AG09309 (cell line): ENCODE results near the gene SULT1E1.

ENCODE experiments used
- DNase-seq: peaks from one replicate; pipeline ENCODE4 v3.0.0-alpha.2; 2010; ENCODE audit warnings: low read depth
- H3K4me3 ChIP-seq: 2 replicates; pipeline ENCODE4 v1.5.1; 2011; ENCODE audit warnings: mild to moderate bottlenecking, low read depth, low read length, moderate library complexity; ENCODE audit not compliant: control insufficient read depth
- CTCF ChIP-seq: IDR thresholded peaks from 2 replicates; pipeline ENCODE4 v1.5.1; 2011; ENCODE audit warnings: mild to moderate bottlenecking, low read depth, low read length, inconsistent platforms; ENCODE audit not compliant: insufficient read depth, control insufficient read depth; ENCODE audit errors: missing control alignments

The SULT1E1 gene

GRCh38 chr4:69874507-69874906 lies 14.6 kb upstream of the SULT1E1 start:
- no peak for TF ChIP-seq CTCF
- DNase-seq, result no peak
- H3K4me3 ChIP-seq, result no peak overlapping the region

GRCh38 chr4:69861756-69862155 lies 1.8 kb upstream of the SULT1E1 start:
- TF ChIP-seq CTCF, result no peak
- H3K4me3 ChIP-seq, result no peak overlapping the region
- no peak for DNase-seq

- no peak for TF ChIP-seq CTCF
- no peak for DNase-seq
Observed at GRCh38 chr4:69860521-69861298, 765 bp upstream of the SULT1E1 start.

GRCh38 chr4:69859140-69859685 lies 732 bp downstream of the SULT1E1 start:
- H3K4me3 ChIP-seq, result no peak overlapping the region
- DNase-seq, result no peak
- TF ChIP-seq CTCF, result no peak

More at GRCh38 chr4:69860521-69861298, 765 bp upstream of the SULT1E1 start:
- H3K4me3 ChIP-seq, result no peak overlapping the region

GRCh38 chr4:69858690-69859089 lies 1.3 kb downstream of the SULT1E1 start:
- H3K4me3 ChIP-seq, result no peak overlapping the region
- TF ChIP-seq CTCF, result no peak
- DNase-seq, result no peak

- no peak for DNase-seq
- no peak overlapping the region for H3K4me3 ChIP-seq
- no peak for TF ChIP-seq CTCF
Observed at GRCh38 chr4:69855822-69856221, 4.1 kb downstream of the SULT1E1 start.
